ENCODE measurements around the gene POFUT1.

Gene POFUT1

DNA sequence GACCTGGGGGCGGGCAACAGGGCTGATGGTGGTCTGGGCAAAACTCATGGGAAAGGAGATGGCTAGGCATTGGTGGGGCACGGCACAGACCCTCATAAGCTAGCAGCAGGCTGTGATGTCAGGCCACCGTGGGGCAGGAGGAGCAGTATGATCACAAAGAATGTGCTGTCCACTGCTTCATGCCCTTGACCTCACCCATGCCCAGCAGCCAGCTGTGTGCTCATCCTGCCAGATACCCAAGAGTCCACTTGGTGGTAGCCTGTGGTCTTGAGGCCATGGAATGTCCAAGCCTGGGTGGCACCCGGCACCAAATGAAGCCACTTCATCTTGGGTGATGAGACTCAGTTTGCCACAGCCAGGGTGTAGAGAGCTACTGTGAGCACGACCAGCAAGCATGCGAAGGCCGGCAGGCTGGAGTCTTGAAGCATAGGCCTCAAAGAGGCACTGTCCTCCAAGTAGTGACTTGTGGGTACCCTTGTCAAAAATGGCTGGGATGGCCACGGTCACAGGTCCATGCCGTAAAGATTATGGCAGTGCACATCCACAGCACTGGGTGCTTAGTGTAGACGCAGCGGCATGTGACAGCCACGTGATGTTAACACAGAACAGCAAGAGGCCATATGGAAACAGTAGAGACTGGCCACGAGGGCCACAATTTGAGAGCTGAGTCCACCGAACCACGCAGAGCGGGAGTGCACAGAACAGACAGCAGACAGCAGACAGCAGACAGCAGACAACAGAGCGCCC is 19.1 kb upstream of the POFUT1 start:
- TF ChIP-seq, protein P1, sequence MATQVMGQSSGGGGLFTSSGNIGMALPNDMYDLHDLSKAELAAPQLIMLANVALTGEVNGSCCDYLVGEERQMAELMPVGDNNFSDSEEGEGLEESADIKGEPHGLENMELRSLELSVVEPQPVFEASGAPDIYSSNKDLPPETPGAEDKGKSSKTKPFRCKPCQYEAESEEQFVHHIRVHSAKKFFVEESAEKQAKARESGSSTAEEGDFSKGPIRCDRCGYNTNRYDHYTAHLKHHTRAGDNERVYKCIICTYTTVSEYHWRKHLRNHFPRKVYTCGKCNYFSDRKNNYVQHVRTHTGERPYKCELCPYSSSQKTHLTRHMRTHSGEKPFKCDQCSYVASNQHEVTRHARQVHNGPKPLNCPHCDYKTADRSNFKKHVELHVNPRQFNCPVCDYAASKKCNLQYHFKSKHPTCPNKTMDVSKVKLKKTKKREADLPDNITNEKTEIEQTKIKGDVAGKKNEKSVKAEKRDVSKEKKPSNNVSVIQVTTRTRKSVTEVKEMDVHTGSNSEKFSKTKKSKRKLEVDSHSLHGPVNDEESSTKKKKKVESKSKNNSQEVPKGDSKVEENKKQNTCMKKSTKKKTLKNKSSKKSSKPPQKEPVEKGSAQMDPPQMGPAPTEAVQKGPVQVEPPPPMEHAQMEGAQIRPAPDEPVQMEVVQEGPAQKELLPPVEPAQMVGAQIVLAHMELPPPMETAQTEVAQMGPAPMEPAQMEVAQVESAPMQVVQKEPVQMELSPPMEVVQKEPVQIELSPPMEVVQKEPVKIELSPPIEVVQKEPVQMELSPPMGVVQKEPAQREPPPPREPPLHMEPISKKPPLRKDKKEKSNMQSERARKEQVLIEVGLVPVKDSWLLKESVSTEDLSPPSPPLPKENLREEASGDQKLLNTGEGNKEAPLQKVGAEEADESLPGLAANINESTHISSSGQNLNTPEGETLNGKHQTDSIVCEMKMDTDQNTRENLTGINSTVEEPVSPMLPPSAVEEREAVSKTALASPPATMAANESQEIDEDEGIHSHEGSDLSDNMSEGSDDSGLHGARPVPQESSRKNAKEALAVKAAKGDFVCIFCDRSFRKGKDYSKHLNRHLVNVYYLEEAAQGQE (IDR thresholded peaks at IDR 0.05; ENCODE audit: insufficient read depth in 1 of 2, low read depth in 2 of 2, low read length in 2 of 2), result no peak
- TF ChIP-seq POLR2AphosphoS5 (IDR thresholded peaks at IDR 0.05; ENCODE audit: low read depth, low read length), result no peak
- no peak for TF ChIP-seq SIN3A (IDR thresholded peaks at IDR 0.05; ENCODE audit: borderline replicate concordance, insufficient read depth, low read length)
- TF ChIP-seq FOXP2 (optimal IDR thresholded peaks at IDR 0.05; ENCODE audit: borderline replicate concordance, extremely low read depth, extremely low read length, insufficient read depth), result no peak
- TF ChIP-seq TAF1 (IDR thresholded peaks at IDR 0.05; ENCODE audit: borderline replicate concordance, insufficient read depth, low read length), result no peak

DNA sequence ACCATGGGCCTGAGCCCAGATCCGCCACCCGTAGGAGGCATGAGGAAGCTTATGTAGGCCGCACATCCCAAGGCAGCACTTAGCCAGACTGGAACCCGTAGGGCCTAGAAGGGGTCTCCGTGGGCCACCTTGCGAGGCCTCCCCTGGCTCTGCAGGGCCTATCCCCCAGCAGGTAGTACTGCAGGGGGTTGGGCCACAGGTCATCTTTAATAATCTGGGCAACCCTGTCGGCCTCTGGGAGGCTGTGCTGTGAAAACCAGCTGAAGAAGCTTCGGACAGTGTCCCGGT is 18.6 kb upstream of the POFUT1 start:
- TF ChIP-seq SIN3A (IDR thresholded peaks at IDR 0.05; ENCODE audit: borderline replicate concordance, insufficient read depth, low read length), result no peak
- TF ChIP-seq, protein P1 (IDR thresholded peaks at IDR 0.05; ENCODE audit: insufficient read depth in 1 of 2, low read depth in 2 of 2, low read length in 2 of 2), result no peak
- no peak for TF ChIP-seq FOXP2 (optimal IDR thresholded peaks at IDR 0.05; ENCODE audit: borderline replicate concordance, extremely low read depth, extremely low read length, insufficient read depth)
- TF ChIP-seq POLR2AphosphoS5 (IDR thresholded peaks at IDR 0.05; ENCODE audit: low read depth, low read length), result no peak
- no peak for TF ChIP-seq TAF1 (IDR thresholded peaks at IDR 0.05; ENCODE audit: borderline replicate concordance, insufficient read depth, low read length)

DNA sequence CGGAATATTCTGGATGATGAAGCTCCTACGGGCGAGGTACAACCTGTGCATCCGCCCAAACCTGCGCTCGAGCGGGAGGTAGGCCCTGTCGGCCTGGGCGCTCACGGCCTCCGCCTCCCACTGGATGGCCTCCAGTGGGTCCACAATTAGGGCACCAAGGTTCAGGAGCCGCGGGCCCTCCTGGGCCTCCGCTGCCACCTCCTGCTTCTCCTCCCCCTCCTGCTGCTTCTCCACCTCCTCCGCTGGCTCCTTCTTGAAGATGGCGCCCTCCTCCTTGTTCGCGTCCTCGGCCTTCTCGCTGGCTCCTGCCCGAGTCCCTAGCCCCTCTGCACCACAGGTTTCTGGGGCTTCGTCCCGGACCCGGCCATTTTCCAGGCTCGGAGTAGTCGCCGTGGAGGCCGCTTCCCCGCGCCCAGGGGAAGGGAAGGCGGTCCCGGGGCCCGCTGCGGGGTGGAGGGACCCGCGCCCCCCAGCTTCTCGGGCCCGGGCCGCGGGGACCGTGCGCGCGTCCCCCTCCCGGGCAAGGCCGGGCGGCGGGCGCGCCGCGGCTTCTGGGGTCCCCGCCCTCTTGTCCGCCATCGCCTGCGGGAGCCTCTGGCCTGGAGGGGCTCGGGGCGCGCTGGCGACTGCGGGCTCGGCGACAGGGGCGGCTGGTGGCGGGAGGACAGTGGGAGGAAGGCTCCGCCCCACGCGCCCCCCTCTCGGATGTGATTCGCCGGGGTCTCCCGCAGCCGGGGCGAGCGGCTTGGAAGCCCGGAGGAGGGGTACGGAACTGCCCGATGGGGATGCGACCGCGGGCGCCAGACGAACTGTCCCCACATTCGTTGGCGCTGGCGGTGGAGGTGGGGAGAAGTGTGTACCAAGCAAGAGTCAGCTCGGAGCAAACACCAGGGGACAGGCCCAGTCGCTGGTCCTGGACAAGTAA is 17.7 kb upstream of the POFUT1 start:
- TF ChIP-seq SIN3A (IDR thresholded peaks at IDR 0.05; ENCODE audit: borderline replicate concordance, insufficient read depth, low read length), result no peak
- TF ChIP-seq, protein P1 (IDR thresholded peaks at IDR 0.05; ENCODE audit: insufficient read depth in 1 of 2, low read depth in 2 of 2, low read length in 2 of 2), result no peak
- no peak for TF ChIP-seq FOXP2 (optimal IDR thresholded peaks at IDR 0.05; ENCODE audit: borderline replicate concordance, extremely low read depth, extremely low read length, insufficient read depth)
- TF ChIP-seq POLR2AphosphoS5 (IDR thresholded peaks at IDR 0.05; ENCODE audit: low read depth, low read length), result no peak
- no peak for TF ChIP-seq TAF1 (IDR thresholded peaks at IDR 0.05; ENCODE audit: borderline replicate concordance, insufficient read depth, low read length)

DNA sequence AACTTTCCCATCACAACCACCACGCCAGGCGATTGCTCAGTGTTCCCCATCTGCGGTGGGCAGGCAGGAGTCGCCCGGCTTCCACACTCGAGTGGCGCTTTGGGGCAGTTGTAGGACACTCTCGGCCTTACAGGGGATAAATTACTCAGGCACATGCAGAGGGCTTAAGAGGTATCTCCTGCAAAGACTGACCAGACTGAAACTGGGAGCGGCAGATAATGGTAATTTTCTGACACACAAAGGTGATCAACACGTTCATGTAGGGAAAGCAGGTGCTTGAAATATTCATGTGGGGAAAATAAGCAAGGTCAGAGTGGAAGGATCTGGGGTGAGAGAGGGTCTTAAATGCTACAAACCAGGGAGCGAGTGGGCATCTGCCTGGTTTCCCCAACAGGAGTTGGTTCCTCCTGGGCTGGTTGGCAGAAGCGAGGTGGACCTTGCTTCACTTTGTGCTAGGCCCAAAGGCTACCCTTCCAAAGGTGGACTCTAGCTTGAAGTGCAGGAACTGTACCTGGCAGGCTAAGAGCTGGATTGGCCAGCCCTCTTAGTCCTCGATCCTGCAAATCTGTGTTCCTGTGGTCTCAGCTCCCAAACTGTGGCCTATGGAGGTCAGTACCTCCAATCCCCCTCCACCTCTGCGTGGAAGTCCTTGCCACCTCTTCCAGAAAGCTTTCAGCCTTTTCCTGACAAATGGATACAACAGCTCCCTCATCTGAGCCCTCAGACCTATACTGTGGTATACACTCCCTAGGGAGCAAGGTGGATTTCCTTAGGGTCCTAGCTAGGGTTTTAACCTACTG is 16.9 kb upstream of the POFUT1 start:
- TF ChIP-seq SIN3A (IDR thresholded peaks at IDR 0.05; ENCODE audit: borderline replicate concordance, insufficient read depth, low read length) (no peak), TAF1 (IDR thresholded peaks at IDR 0.05; ENCODE audit: borderline replicate concordance, insufficient read depth, low read length) (no peak), FOXP2 (optimal IDR thresholded peaks at IDR 0.05; ENCODE audit: borderline replicate concordance, extremely low read depth, extremely low read length, insufficient read depth) (no peak), POLR2AphosphoS5 (IDR thresholded peaks at IDR 0.05; ENCODE audit: low read depth, low read length) (no peak; the same call in 1 of the 2 replicates)
- TF ChIP-seq, protein P1 (IDR thresholded peaks at IDR 0.05; ENCODE audit: insufficient read depth in 1 of 2, low read depth in 2 of 2, low read length in 2 of 2), result no peak

Data from PFSK-1 (cell line).